OCI-M2 (cell line): Measurements from ENCODE around the gene VWA1.
"Not testable (repeated sequence)": the region's sequence is repeated elsewhere in the genome, so short reads cannot be mapped to it uniquely, and the experiment has no call there.

Experiments
- DNase-seq: peaks from one replicate; lab custom pipeline; 2025; ENCODE audit not compliant: unreplicated experiment; lab: John Stamatoyannopoulos, UW

The VWA1 gene

GRCh38 chr1:1482856-1483255 is 47.4 kb downstream of the VWA1 start:
- no peak for DNase-seq

DNA sequence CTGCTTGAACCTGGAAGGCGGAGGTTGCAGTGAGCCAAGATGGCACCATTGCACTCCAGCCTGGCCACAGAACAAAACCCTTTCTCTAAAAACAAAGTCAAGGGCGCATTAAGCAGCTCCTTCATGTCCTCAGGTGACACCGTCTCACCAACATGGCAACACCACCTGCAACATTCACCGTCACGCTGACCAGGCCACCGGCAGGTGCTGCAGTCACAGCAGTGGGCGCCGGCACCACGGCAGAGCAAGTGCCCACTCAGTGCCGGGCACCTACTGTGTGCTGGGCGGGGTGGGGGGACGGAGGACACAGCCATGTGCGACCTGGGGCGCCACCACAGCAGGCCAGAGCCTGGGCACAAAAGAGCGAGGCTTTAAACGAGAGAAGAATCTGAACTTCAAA is 48.2 kb downstream of the VWA1 start:
- DNase-seq, result no peak

DNA sequence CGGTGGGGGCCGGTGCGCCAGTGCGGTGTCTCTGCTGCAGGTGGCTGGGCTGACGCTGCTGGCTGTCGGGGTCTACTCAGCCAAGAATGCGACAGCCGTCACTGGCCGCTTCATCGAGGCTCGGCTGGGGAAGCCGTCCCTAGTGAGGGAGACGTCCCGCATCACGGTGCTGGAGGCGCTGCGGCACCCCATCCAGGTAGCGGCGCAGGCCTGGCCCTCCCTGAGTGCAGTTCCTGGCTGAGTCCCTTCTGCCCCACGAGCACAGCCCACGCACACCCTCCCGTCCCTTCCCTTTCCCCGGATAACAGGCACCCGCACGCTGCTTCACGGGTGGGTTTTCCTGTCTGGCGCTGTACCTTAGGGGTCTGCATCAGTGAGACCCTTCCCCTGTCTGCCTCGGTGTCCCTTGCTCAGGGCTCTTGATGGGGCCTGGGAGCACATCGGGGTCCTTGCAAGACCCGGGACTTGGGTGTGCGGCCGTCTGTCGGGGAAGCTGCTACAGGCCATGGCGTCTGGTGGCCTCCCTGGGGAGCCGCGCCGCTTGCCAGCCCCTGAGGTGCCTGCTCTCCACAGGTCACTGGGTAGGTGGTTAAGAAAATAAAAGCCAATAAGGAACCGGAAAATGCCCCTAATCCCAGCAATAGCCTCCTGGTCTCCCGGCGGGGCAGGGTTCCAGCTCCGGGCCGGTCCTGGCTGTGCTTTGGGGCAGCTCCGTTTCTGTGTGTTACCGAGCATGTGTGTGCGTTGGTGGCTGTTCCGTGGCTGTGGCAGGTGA is 49.7 kb downstream of the VWA1 start:
- not testable (repeated sequence) for DNase-seq

- DNase-seq, result not testable (repeated sequence)
These were observed 50.3 kb downstream of the VWA1 start for GRCh38 chr1:1485755-1486317.

- DNase-seq, result no peak
These were observed 52.2 kb downstream of the VWA1 start for GRCh38 chr1:1487701-1488100.

- no peak for DNase-seq
These were observed 53.7 kb downstream of the VWA1 start for GRCh38 chr1:1489231-1489630.

DNA sequence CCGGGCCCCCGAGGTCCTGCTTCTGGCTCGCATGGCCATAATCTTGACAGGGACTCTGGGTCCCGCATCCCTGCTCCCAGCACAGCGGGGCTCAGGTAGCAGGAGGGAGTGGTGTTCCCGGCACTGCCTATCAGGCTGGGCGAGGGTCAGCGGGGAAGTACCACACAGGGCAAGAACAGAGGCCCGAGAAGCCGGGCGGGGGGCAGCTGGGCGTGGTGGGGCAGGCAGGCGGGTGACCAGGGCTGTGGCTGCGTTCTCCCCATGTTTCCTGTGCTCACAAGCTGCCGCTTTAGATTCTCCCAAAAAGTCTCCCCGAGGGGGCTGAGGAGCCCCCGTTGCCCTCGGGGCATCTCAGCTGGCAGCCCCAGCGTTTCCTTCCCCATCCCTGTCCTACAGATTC is 54.4 kb downstream of the VWA1 start:
- no peak for DNase-seq

- no peak for DNase-seq
These were observed 55.2 kb downstream of the VWA1 start for GRCh38 chr1:1490633-1491230.

DNA sequence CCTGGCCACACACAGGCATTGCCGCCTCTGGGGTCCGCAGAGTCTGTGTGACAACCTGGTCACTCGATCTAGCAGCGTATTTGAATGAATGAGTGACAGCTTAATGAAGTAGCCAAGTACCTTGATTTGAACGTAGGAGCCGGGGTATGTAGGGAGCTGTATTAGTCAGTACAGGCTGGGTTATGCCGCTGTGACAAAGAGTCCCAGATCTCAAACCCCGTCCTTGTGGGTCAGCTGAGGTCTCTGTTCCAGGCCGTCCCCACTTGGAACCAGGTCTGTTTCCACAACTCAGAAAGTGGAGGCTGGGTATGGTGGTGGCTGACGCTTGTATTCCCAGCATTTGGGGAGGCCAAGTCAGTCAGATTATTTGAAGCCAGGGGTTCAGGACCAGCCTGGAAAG is 56.1 kb downstream of the VWA1 start:
- DNase-seq, result no peak
